Left lung (tissue), 10 donors: ENCODE measurements around the gene UBE2U. TPM values are rescaled to one million over a fixed set of nuclear protein-coding genes. Genes with fewer than 3 reads are reported as not detected.
A peak's percentile ranks its signal among the peaks of the same experiment; 100 is the strongest.

Experiments
- ATAC-seq: fragments of 200-7000 bp; cut with Tn5 transposase; one replicate; pipeline ENCODE4 v1.9.1; 2020; ENCODE audit warnings: moderate library complexity
- DNase-seq, 4 donors: peaks; one replicate each; pipeline ENCODE4 v3.0.0-alpha.2; 2013 to 2020
- H3K27ac ChIP-seq, 2 donors: fragments of 200-600 bp; sonication (generic) in 1 of 2; one replicate each; pipeline versions ENCODE4 v1.5.0 to v1.8.0; 2020 to 2021
- H3K27me3 ChIP-seq, 2 donors: fragments of 200-600 bp; sonication (generic) in 1 of 2; one replicate each; pipeline versions ENCODE4 v1.5.0 to v1.8.0; 2020 to 2021
- H3K36me3 ChIP-seq, 2 donors: fragments of 200-600 bp; sonication (generic) in 1 of 2; one replicate each; pipeline versions ENCODE4 v1.5.0 to v1.8.0; 2020 to 2021
- H3K4me1 ChIP-seq, 2 donors: fragments of 200-600 bp; one replicate each; pipeline ENCODE4 v1.8.0; 2021
- H3K4me3 ChIP-seq, 2 donors: fragments of 200-600 bp; sonication (generic) in 1 of 2; one replicate each; pipeline versions ENCODE4 v1.5.0 to v1.8.0; 2020 to 2021; ENCODE audit warnings: mild to moderate bottlenecking in 1 of 2
- H3K9me3 ChIP-seq, 2 donors: fragments of 200-600 bp; sonication (generic) in 1 of 2; one replicate each; pipeline versions ENCODE4 v1.5.0 to v1.8.0; 2020 to 2021
- intact Hi-C, 2 donors: fragments of 100-400 bp; cut with DNase I; formaldehyde crosslinking; loops; one replicate each; pipeline versions ENCODE4 v1.11.2 to v1.14.2; 2022
- polyA plus RNA-seq, 6 donors: library from polyadenylated mRNA; unstranded; fragments of 120-200 nt; gene quantifications; one replicate each; pipeline ENCODE4 v1.2.1, GENCODE V29; 2013; ENCODE audit not compliant: insufficient read length in 6 of 6
- total RNA-seq, 2 donors: library from RNA; stranded (reverse); fragmentation: NEBNext Ultra II Directional; extraction: Animal tissue kit (Norgen Biotek cat#: 25700); gene quantifications; one replicate each; pipeline ENCODE4 v1.2.1, GENCODE V29; 2021
- TF ChIP-seq, protein P1 (sequence below), 2 donors: fragments of 200-600 bp; sonication (generic) in 1 of 2; IDR thresholded peaks; one replicate each; pipeline versions ENCODE4 v1.5.0 to v1.8.0; 2021; ENCODE audit warnings: antibody characterized with exemption in 2 of 2
- donor health status: DM: no; HTN: yes; CAD: no.
- donor health status: DM: no; HTN: no; CAD: no.

The UBE2U gene
- total and polyA plus RNA-seq, 8 donors, result 0.21 to 0.41 (median 0.37) TPM; not detected in 5

DNA sequence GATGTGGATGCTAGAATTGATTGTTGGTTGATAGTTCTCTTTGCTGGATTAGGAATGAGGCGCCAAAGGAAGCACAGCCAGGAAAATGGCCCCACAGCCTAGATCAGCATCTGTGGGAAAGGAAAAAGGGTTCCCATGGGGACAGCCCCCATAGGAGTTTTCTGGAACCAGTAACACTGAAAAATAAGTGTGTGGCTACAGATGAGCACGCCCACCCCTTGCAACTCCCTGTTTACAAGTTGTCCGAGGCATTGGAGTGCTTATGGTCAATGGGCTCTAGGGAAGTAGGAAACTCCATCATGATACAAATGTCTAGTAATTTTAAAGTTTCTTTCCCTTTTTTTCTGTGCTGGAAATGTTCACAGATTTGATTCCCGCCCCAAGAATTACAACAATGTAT lies 23.8 kb upstream of the UBE2U start:
- Histone ChIP-seq H3K9me3 (no peaks in the 10 kb centered on the region), H3K4me1 (no peaks in the 10 kb centered on the region), H3K36me3 (no peaks in the 10 kb centered on the region), H3K27ac (no peak overlapping the region), H3K4me3 (no peak overlapping the region), H3K27me3 (no peaks in the 10 kb centered on the region)
- no peak for ATAC-seq
- TF ChIP-seq, protein P1, sequence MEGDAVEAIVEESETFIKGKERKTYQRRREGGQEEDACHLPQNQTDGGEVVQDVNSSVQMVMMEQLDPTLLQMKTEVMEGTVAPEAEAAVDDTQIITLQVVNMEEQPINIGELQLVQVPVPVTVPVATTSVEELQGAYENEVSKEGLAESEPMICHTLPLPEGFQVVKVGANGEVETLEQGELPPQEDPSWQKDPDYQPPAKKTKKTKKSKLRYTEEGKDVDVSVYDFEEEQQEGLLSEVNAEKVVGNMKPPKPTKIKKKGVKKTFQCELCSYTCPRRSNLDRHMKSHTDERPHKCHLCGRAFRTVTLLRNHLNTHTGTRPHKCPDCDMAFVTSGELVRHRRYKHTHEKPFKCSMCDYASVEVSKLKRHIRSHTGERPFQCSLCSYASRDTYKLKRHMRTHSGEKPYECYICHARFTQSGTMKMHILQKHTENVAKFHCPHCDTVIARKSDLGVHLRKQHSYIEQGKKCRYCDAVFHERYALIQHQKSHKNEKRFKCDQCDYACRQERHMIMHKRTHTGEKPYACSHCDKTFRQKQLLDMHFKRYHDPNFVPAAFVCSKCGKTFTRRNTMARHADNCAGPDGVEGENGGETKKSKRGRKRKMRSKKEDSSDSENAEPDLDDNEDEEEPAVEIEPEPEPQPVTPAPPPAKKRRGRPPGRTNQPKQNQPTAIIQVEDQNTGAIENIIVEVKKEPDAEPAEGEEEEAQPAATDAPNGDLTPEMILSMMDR (IDR thresholded peaks at IDR 0.05), result no peak
- intact Hi-C loops, result no loop called here
- no peak for DNase-seq

DNA sequence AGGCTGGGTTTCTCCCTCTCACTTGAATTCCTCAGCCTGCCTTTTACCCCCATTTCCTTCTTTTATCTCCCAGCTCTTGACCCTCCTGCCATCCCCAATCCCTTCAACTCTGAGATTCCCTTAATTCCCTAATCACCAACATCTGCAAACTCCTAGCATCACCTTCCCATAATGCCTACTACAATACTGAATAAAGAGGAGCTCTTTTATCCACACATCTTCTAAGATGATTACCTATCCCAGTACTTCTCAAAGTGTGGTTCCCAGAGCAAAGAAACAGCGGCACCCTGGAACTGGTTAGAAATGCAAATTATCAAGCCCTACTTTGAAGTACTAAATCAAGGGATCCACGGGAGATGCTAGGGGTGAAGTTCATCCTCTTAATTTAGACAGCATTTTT lies 21.2 kb upstream of the UBE2U start:
- intact Hi-C loops, result no loop called here
- ATAC-seq (no peak), DNase-seq (no peak)
- H3K4me1 ChIP-seq, result no peaks in the 10 kb centered on the region
- no peak overlapping the region for H3K27ac ChIP-seq
- no peaks in the 10 kb centered on the region for H3K9me3 ChIP-seq
- no peaks in the 10 kb centered on the region for H3K27me3 ChIP-seq
- TF ChIP-seq, protein P1 (IDR thresholded peaks at IDR 0.05), result no peak
- H3K36me3 ChIP-seq, result no peaks in the 10 kb centered on the region
- no peak overlapping the region for H3K4me3 ChIP-seq

DNA sequence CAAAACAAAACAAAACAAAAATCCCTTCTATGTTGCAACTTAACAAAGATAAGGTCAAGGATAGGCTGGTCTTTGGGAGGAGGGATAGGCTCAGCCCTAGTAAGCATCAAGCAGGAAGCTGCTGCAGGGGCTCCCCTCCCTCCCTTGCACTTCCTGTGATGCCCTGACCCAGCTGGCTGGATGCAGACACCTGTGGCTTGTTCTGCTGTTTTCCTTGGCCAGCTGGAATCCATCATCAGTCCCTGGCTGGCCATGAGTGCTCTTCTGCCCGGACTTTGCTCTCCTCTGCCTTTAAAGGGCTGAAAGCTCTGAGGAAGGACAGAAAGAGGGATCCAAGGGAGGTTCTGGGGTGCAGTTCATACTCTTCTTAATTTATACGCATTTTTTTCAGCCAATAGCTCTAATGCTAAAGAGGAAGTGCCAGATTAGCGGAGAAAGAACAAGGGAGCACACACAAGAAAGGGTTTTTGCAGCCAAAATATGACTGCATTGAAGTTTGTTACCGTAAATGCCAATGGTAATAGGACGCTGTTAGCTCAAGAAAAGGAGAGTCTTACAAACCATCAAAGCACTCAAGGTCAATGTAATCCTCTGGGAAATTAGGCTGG lies 19.9 kb upstream of the UBE2U start:
- H3K27me3 ChIP-seq, result no peaks in the 10 kb centered on the region
- no peak overlapping the region for H3K4me3 ChIP-seq
- TF ChIP-seq, protein P1 (IDR thresholded peaks at IDR 0.05), result no peak
- no peaks in the 10 kb centered on the region for H3K9me3 ChIP-seq
- no peaks in the 10 kb centered on the region for H3K4me1 ChIP-seq
- H3K36me3 ChIP-seq, result no peaks in the 10 kb centered on the region
- ATAC-seq (no peak), DNase-seq (peak in 1 of 4 donors; percentile 19)
- H3K27ac ChIP-seq, result no peak overlapping the region
- intact Hi-C loops, result no loop called here

DNA sequence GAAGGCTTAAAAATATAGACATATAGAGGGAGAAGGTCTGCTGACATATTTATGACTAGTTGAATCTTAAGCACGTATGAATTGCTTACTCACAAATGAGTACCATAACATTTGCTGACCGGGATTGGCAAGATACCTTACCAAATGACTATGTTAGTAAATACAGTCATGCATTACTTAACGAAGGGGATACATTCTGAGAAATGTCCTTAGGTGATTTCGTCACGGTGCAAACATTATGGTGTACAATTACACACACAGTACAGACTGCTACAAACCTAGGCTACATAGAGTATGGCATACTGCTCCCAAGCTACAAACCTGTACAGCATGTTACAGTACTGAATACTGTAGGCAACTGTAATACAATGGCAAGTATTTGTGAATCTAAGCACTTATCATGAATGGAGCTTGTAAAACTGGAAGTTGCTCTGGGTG lies 19.4 kb upstream of the UBE2U start:
- H3K36me3 ChIP-seq, result no peaks in the 10 kb centered on the region
- DNase-seq (peak in 1 of 4 donors; percentile 42), ATAC-seq (peak; percentile 65)
- H3K9me3 ChIP-seq, result no peaks in the 10 kb centered on the region
- intact Hi-C loops, result no loop called here
- H3K4me3 ChIP-seq, result no peak overlapping the region
- TF ChIP-seq, protein P1 (IDR thresholded peaks at IDR 0.05), result no peak
- H3K27me3 ChIP-seq, result no peaks in the 10 kb centered on the region
- H3K4me1 ChIP-seq, result no peaks in the 10 kb centered on the region
- H3K27ac ChIP-seq, result no peak overlapping the region

DNA sequence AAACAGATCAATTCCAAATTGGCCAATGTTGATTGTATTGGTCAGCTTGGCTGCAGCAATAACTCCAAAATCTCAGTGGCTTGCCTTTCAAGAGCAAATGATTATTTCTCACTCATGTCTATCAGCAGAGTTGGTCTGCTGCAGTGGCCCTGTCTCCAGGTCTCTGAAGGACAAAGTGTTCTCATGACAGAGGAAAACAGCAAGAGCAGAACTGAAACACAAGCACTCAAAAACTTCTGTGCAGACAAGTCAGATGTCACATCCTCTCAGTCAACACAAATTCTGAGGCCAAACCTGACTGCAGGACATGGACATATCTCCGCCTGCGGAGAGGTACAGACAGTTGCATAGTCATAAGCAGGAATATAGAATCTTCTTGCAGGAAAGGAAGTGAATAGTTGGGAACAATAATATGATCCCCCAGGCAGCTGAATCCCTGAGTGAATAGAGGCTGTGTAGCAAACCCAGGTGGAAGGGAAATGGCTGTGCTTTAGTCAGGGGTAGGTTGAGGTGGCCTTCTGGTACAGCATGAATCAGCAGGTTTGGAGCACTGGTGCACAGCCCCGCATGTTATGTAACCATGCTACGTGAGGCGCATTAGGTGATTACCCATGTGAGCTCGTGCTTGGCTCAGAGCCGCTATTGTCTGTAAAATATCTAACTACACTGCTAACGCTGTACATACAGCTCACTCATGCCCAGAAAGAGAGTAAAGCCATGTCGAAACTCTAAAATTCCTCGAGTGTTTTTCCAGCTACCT lies 17.1 kb upstream of the UBE2U start:
- Histone ChIP-seq H3K27me3 (no peaks in the 10 kb centered on the region), H3K27ac (no peak overlapping the region), H3K36me3 (no peaks in the 10 kb centered on the region), H3K4me1 (no peaks in the 10 kb centered on the region), H3K9me3 (no peaks in the 10 kb centered on the region), H3K4me3 (no peak overlapping the region)
- intact Hi-C loops, result no loop called here
- ATAC-seq, result peak; percentile 75
- TF ChIP-seq, protein P1 (IDR thresholded peaks at IDR 0.05), result no peak
- DNase-seq, result peak in 1 of 4 donors; percentile 29
